IMR-90 (cell line): ENCODE results near the gene KMT2A. TPM values are rescaled to one million over a fixed set of nuclear protein-coding genes. Genes with fewer than 3 reads are reported as not detected.

Source experiments
- ATAC-seq: fragments of 200-7000 bp; cut with Tn5 transposase; 2 replicates; pipeline ENCODE4 v1.9.1; 2020; ENCODE audit warnings: low read depth, mild to moderate bottlenecking, moderate library complexity
- BruUV-seq: library from RNA; stranded (reverse); fragments of 400-500 nt; replicated peaks from 2 replicates; lab custom pipeline; 2021; lab: Mats Ljungman, UMichigan
- CTCF ChIA-PET: fragments of 300-600 bp; formaldehyde crosslinking; extraction: SDS; loops from one replicate; lab custom pipeline; 2021; ENCODE audit warnings: antibody characterized with exemption; lab: Yijun Ruan, JAX
- POLR2A ChIA-PET: fragments of 300-600 bp; sonication (Branson Sonifier 250); formaldehyde crosslinking; loops from one replicate; lab custom pipeline; 2022; ENCODE audit warnings: antibody characterized with exemption; ENCODE audit not compliant: unreplicated experiment; lab: Charles Lee
- DNase-seq: peaks from one replicate; pipeline ENCODE4 v3.0.0; 2013
- H2AFZ ChIP-seq: replicated peaks from 2 replicates; pipeline ENCODE3; 2013; ENCODE audit warnings: low read length, mild to moderate bottlenecking; ENCODE audit not compliant: poor library complexity
- H2AK5ac ChIP-seq: 2 replicates; pipeline ENCODE4 v1.6.1; 2013; ENCODE audit warnings: low read depth, low read length, inconsistent platforms
- H2AK9ac ChIP-seq: replicated peaks from 2 replicates; pipeline ENCODE3; 2013; ENCODE audit warnings: mild to moderate bottlenecking, low read depth, low read length, moderate library complexity; ENCODE audit not compliant: poor library complexity
- H2BK120ac ChIP-seq: 2 replicates; pipeline ENCODE4 v1.6.1; 2013; ENCODE audit warnings: low read depth, low read length, inconsistent platforms
- H2BK15ac ChIP-seq: 3 replicates; pipeline ENCODE4 v1.6.1; 2013; ENCODE audit warnings: low read depth, low read length, inconsistent platforms
- H2BK20ac ChIP-seq: 2 replicates; pipeline ENCODE4 v1.6.1; 2013; ENCODE audit warnings: low read depth, mild to moderate bottlenecking, inconsistent platforms, low read length, moderate library complexity
- H2BK5ac ChIP-seq: 2 replicates; pipeline ENCODE4 v1.6.1; 2013; ENCODE audit warnings: mild to moderate bottlenecking, low read depth, low read length, inconsistent platforms; ENCODE audit not compliant: poor library complexity, severe bottlenecking
- H3K14ac ChIP-seq: replicated peaks from 2 replicates; pipeline ENCODE4 v1.6.1; 2013; ENCODE audit warnings: low read depth, low read length, inconsistent platforms
- H3K18ac ChIP-seq: 2 replicates; pipeline ENCODE4 v1.6.1; 2013; ENCODE audit warnings: low read depth, low read length, control low read depth
- H3K23ac ChIP-seq: 2 replicates; pipeline ENCODE4 v1.6.1; 2013; ENCODE audit warnings: low read depth, low read length, inconsistent platforms
- H3K27ac ChIP-seq: 2 replicates; pipeline ENCODE4 v1.5.1; 2013; ENCODE audit warnings: mild to moderate bottlenecking, control low read depth, low read length; ENCODE audit not compliant: insufficient read depth
- H3K27me3 ChIP-seq: 2 replicates; pipeline ENCODE4 v1.6.1; 2013; ENCODE audit warnings: low read length; ENCODE audit not compliant: control insufficient read depth, insufficient read depth
- H3K36me3 ChIP-seq: 2 replicates; pipeline ENCODE4 v1.6.1; 2013; ENCODE audit warnings: low read length, mixed read lengths; ENCODE audit not compliant: control insufficient read depth, insufficient read depth
- H3K4ac ChIP-seq: 2 replicates; pipeline ENCODE4 v1.6.1; 2013; ENCODE audit warnings: low read depth, low read length, inconsistent platforms
- H3K4me1 ChIP-seq: 2 replicates; pipeline ENCODE4 v1.6.1; 2013; ENCODE audit warnings: low read length, mixed read lengths; ENCODE audit not compliant: control insufficient read depth, insufficient read depth
- H3K4me2 ChIP-seq: 2 replicates; pipeline ENCODE4 v1.6.1; 2013; ENCODE audit warnings: low read depth, mild to moderate bottlenecking, control low read depth, low read length, moderate library complexity
- H3K4me3 ChIP-seq: 2 replicates; pipeline ENCODE4 v1.5.1; 2013; ENCODE audit warnings: low read depth, mild to moderate bottlenecking, control low read depth, low read length, moderate library complexity; ENCODE audit not compliant: insufficient read depth
- H3K56ac ChIP-seq: 2 replicates; pipeline ENCODE4 v1.6.1; 2013; ENCODE audit warnings: low read length, inconsistent platforms; ENCODE audit not compliant: insufficient read depth; ENCODE audit errors: extremely low read depth
- H3K79me1 ChIP-seq, 2 experiments: 2 replicates each; pipeline ENCODE4 v1.6.1; 2013; ENCODE audit warnings: low read length in 2 of 2, inconsistent platforms in 1 of 2, low read depth in 1 of 2
- H3K9ac ChIP-seq: 2 replicates; pipeline ENCODE4 v1.6.1; 2013; ENCODE audit warnings: low read depth, low read length, control low read depth
- H3K9me1 ChIP-seq: 2 replicates; pipeline ENCODE4 v1.6.1; 2013; ENCODE audit warnings: low read length, inconsistent platforms; ENCODE audit not compliant: insufficient read depth
- H3K9me3 ChIP-seq: 2 replicates; pipeline ENCODE4 v1.6.1; 2013; ENCODE audit warnings: low read length; ENCODE audit not compliant: control insufficient read depth, insufficient read depth
- H4K20me1 ChIP-seq: 2 replicates; pipeline ENCODE4 v1.6.1; 2013; ENCODE audit warnings: low read length, inconsistent platforms; ENCODE audit not compliant: insufficient read depth
- H4K5ac ChIP-seq: 2 replicates; pipeline ENCODE4 v1.6.1; 2013; ENCODE audit warnings: mild to moderate bottlenecking, low read depth, low read length, control low read depth
- H4K8ac ChIP-seq, 2 experiments: 2 replicates each; pipeline ENCODE4 v1.6.1; 2013; ENCODE audit warnings: low read depth in 2 of 2, low read length in 2 of 2, control low read depth in 1 of 2, inconsistent platforms in 1 of 2
- H4K91ac ChIP-seq: 2 replicates; pipeline ENCODE4 v1.6.1; 2013; ENCODE audit warnings: low read depth, low read length, inconsistent platforms; ENCODE audit not compliant: insufficient read depth
- BHLHE40 ChIP-seq: fragments of 150-350 bp; IDR thresholded peaks from 2 replicates; pipeline ENCODE4 v1.6.1; 2016; ENCODE audit warnings: mild to moderate bottlenecking, low read depth, low read length
- CEBPB ChIP-seq: IDR thresholded peaks from 2 replicates; pipeline ENCODE4 v1.6.1; 2012; ENCODE audit warnings: low read depth, low read length, improper control_type of control experiment
- CHD1 ChIP-seq: IDR thresholded peaks from 2 replicates; pipeline ENCODE4 v1.6.1; 2012; ENCODE audit warnings: low read depth, low read length, improper control_type of control experiment
- CTCF ChIP-seq: conservative IDR thresholded peaks from 2 replicates; pipeline ENCODE4 v1.5.1; 2012; ENCODE audit warnings: mild to moderate bottlenecking, low read depth, low read length, improper control_type of control experiment
- ELK1 ChIP-seq: fragments of 150-350 bp; IDR thresholded peaks from 2 replicates; pipeline ENCODE4 v1.6.1; 2016; ENCODE audit warnings: low read depth, mild to moderate bottlenecking, low read length, moderate library complexity, borderline replicate concordance
- FOS ChIP-seq: fragments of 150-350 bp; IDR thresholded peaks from 2 replicates; pipeline ENCODE4 v1.6.1; 2016; ENCODE audit warnings: low read depth, low read length
- MAFK ChIP-seq: IDR thresholded peaks from 2 replicates; pipeline ENCODE4 v1.6.1; 2012; ENCODE audit warnings: low read depth, low read length, improper control_type of control experiment
- MAZ ChIP-seq: IDR thresholded peaks from 2 replicates; pipeline ENCODE4 v1.6.1; 2012; ENCODE audit warnings: low read depth, mild to moderate bottlenecking, low read length, improper control_type of control experiment, moderate library complexity, borderline replicate concordance
- MXI1 ChIP-seq: IDR thresholded peaks from 2 replicates; pipeline ENCODE4 v1.6.1; 2012; ENCODE audit warnings: low read depth, mild to moderate bottlenecking, low read length, moderate library complexity, borderline replicate concordance
- NFE2L2 ChIP-seq: fragments of 150-350 bp; IDR thresholded peaks from 2 replicates; pipeline ENCODE4 v1.6.1; 2016; ENCODE audit warnings: low read depth, mild to moderate bottlenecking, low read length
- POLR2A ChIP-seq: IDR thresholded peaks from 2 replicates; pipeline ENCODE4 v1.6.1; 2012; ENCODE audit warnings: mild to moderate bottlenecking, low read depth, low read length
- RAD21 ChIP-seq: IDR thresholded peaks from 2 replicates; pipeline ENCODE4 v1.6.1; 2012; ENCODE audit warnings: low read length, improper control_type of control experiment
- RCOR1 ChIP-seq: IDR thresholded peaks from 2 replicates; pipeline ENCODE4 v1.6.1; 2012; ENCODE audit warnings: mild to moderate bottlenecking, low read length, improper control_type of control experiment; ENCODE audit not compliant: insufficient replicate concordance
- RFX5 ChIP-seq: IDR thresholded peaks from 2 replicates; pipeline ENCODE4 v1.8.0; 2012; ENCODE audit warnings: low read depth, mild to moderate bottlenecking, low read length, moderate library complexity
- SMC3 ChIP-seq: fragments of 150-350 bp; IDR thresholded peaks from 2 replicates; pipeline ENCODE4 v1.6.1; 2016; ENCODE audit warnings: low read depth, mild to moderate bottlenecking, antibody characterized with exemption, low read length, moderate library complexity
- USF2 ChIP-seq: fragments of 150-350 bp; IDR thresholded peaks from 2 replicates; pipeline ENCODE4 v1.6.1; 2017; ENCODE audit warnings: mild to moderate bottlenecking, antibody characterized with exemption, low read length, low read depth
- WGBS, 2 experiments: methylation state at CpG; one replicate each; pipeline versions ENCODE4 v1.1.5 to v1.1.7; 2013; ENCODE audit warnings: missing lambda C conversion rate in 2 of 2; ENCODE audit not compliant: insufficient read length in 1 of 2; ENCODE audit errors: extremely low coverage in 2 of 2; 5-methylcytosine and 5-hydroxymethylcytosine counted together
- dilution Hi-C: fragments of 300-500 bp; cut with HindIII; formaldehyde crosslinking; loops from one replicate; pipeline ENCODE4 v1.14.3; 2018; ENCODE audit warnings: low sequenced_read_pairs; ENCODE audit not compliant: unreplicated experiment
- in situ Hi-C: fragments of 300-500 bp; cut with MboI; formaldehyde crosslinking; loops from 3 replicates; pipeline ENCODE4 v1.14.3; 2019; ENCODE audit warnings: low sequenced_read_pairs, inconsistent platforms, mixed read lengths
- intact Hi-C: fragments of 100-400 bp; cut with micrococcal nuclease; formaldehyde crosslinking; loops from 2 replicates; pipeline ENCODE4 v1.10.0; 2022
- polyA plus RNA-seq, 3 experiments: library from polyadenylated mRNA; depleted of rRNA; stranded (reverse); fragments of >200 nt; gene quantifications; 2 replicates each; pipeline ENCODE4 v1.2.3, GENCODE V29; 2012; ENCODE audit warnings: low replicate concordance in 1 of 3
- total RNA-seq: library from RNA; depleted of rRNA; stranded (reverse); fragments of >200 nt; gene quantifications from 2 replicates; pipeline ENCODE4 v1.2.3, GENCODE V29; 2012

KMT2A gene
- total and polyA plus RNA-seq, 2 of the 4 experiments (the other 2 are of a cell fraction) = 18.2 to 21.1 TPM

GRCh38 chr11:118535261-118535660, 99.0 kb downstream of the KMT2A start:
- peak overlapping the region; percentile 6; the same call in 1 of the 2 replicates for H4K91ac ChIP-seq
- no peak for ATAC-seq

More at GRCh38 chr11:118535261-118535660, 99.0 kb downstream of the KMT2A start:
- CTCF ChIA-PET = no interaction called here
- DNase-seq = no peak
- Histone ChIP-seq H4K5ac (no peak overlapping the region), H2BK5ac (no peak overlapping the region), H3K9ac (no peak overlapping the region), H2BK15ac (no peak overlapping the region), H3K18ac (no peak overlapping the region), H3K4me2 (no peak overlapping the region), H2BK120ac (no peak overlapping the region), H4K8ac (no peak overlapping the region), H3K9me3 (no peaks in the 10 kb centered on the region), H2AFZ (no peak overlapping the region), H3K79me1 (peaks cover 0 to 10% of the 10 kb centered on the region in 2 experiments; a peak in 3 of 4 replicates), H3K56ac (no peak overlapping the region), H2AK9ac (peak overlapping the region; percentile 21), H3K27me3 (no peaks in the 10 kb centered on the region), H3K36me3 (peaks cover 3% of the 10 kb centered on the region; the same call in 1 of the 2 replicates), H4K20me1 (no peaks in the 10 kb centered on the region), H3K4ac (no peak overlapping the region), H3K27ac (no peak overlapping the region), H3K4me3 (no peak overlapping the region), H3K23ac (no peak overlapping the region; the same call in 1 of the 2 replicates), H3K4me1 (peaks cover 2% of the 10 kb centered on the region; the same call in 1 of the 2 replicates), H2BK20ac (no peak overlapping the region), H3K14ac (no peak overlapping the region), H2AK5ac (no peak overlapping the region), H3K9me1 (peaks cover 6% of the 10 kb centered on the region)
- dilution Hi-C loops = no loop called here
- WGBS, 2 experiments = no CpG with 5 or more reads among the region's 9 CpGs
- intact Hi-C loops = no loop called here
- BruUV-seq = no TSS peak
- no peak for TF ChIP-seq CHD1
- TF ChIP-seq ELK1 = no peak
- no peak for TF ChIP-seq MAFK
- TF ChIP-seq FOS = no peak
- no peak for TF ChIP-seq RAD21
- TF ChIP-seq NFE2L2 = no peak
- no peak for TF ChIP-seq SMC3
- no peak for TF ChIP-seq CEBPB
- no peak for TF ChIP-seq MXI1
- TF ChIP-seq RFX5 = no peak
- no peak for TF ChIP-seq MAZ
- no peak for TF ChIP-seq CTCF
- no peak for TF ChIP-seq POLR2A
- TF ChIP-seq RCOR1 = no peak
- no peak for TF ChIP-seq BHLHE40
- TF ChIP-seq USF2 = no peak
- in situ Hi-C loops = no loop called here
- POLR2A ChIA-PET = no interaction called here
